Natural killer cell (primary cell): ENCODE results near the gene TAS2R8. TPM values are rescaled to one million over a fixed set of nuclear protein-coding genes. Genes with fewer than 3 reads are reported as not detected.

ENCODE experiments used
- ATAC-seq, 3 donors: fragments of 150-1000 bp in 2 of 3; fragments of 200-7000 bp in 1 of 3; cut with Tn5 transposase; 1 replicate in 1 of 3; 2 replicates in 2 of 3; pipeline ENCODE4 v1.10.0; 2021; ENCODE audit warnings: mild to moderate bottlenecking in 2 of 3, moderate library complexity in 2 of 3
- DNase-seq, 2 donors: peaks; one replicate each; pipeline versions ENCODE4 v3.0.0 to v3.0.0-alpha.2; 2013 to 2021; ENCODE audit warnings: mixed read lengths in 1 of 2
- H3K27ac ChIP-seq: one replicate; pipeline ENCODE4 v1.5.1; 2013; ENCODE audit warnings: mild to moderate bottlenecking, low read length
- H3K27me3 ChIP-seq: one replicate; pipeline ENCODE4 v1.6.1; 2013; ENCODE audit warnings: low read length; ENCODE audit not compliant: control insufficient read depth, insufficient read depth
- H3K36me3 ChIP-seq: one replicate; pipeline ENCODE4 v1.6.1; 2013; ENCODE audit warnings: low read length; ENCODE audit not compliant: control insufficient read depth, insufficient read depth
- H3K4me1 ChIP-seq: one replicate; pipeline ENCODE4 v1.6.1; 2013; ENCODE audit warnings: low read length; ENCODE audit not compliant: control insufficient read depth, insufficient read depth
- H3K4me3 ChIP-seq: one replicate; pipeline ENCODE4 v1.5.1; 2013; ENCODE audit warnings: low read length
- H3K9me3 ChIP-seq: one replicate; pipeline ENCODE4 v1.6.1; 2013; ENCODE audit warnings: low read length; ENCODE audit not compliant: control insufficient read depth, insufficient read depth
- H3K27ac Mint-ChIP-seq, 2 donors: one replicate each; pipeline ENCODE4 v1.8.0; 2022; ENCODE audit warnings: mild to moderate bottlenecking in 2 of 2, mixed read lengths in 2 of 2, moderate library complexity in 1 of 2
- H3K27me3 Mint-ChIP-seq, 2 donors: one replicate each; pipeline ENCODE4 v1.8.0; 2022; ENCODE audit warnings: low read depth in 2 of 2, mixed read lengths in 2 of 2
- H3K36me3 Mint-ChIP-seq: one replicate; pipeline ENCODE4 v1.8.0; 2022; ENCODE audit warnings: mixed read lengths
- H3K4me1 Mint-ChIP-seq, 2 donors: one replicate each; pipeline ENCODE4 v1.8.0; 2022; ENCODE audit warnings: mixed read lengths in 2 of 2
- H3K4me3 Mint-ChIP-seq: one replicate; pipeline ENCODE4 v1.8.0; 2022; ENCODE audit warnings: mild to moderate bottlenecking, moderate library complexity, mixed read lengths
- H3K9me3 Mint-ChIP-seq, 2 donors: one replicate each; pipeline ENCODE4 v1.8.0; 2022; ENCODE audit warnings: mixed read lengths in 2 of 2
- WGBS: methylation state at CpG from one replicate; pipeline ENCODE4 v1.1.7; 2013; ENCODE audit warnings: missing lambda C conversion rate; ENCODE audit not compliant: insufficient coverage; 5-methylcytosine and 5-hydroxymethylcytosine counted together
- intact Hi-C: fragments of 100-400 bp; cut with micrococcal nuclease; formaldehyde crosslinking; loops from one replicate; pipeline ENCODE4 v1.14.2; 2022
- total RNA-seq, 4 donors: library from RNA; stranded (reverse); fragments of 120-200 nt in 1 of 4; gene quantifications; one replicate each; pipeline versions ENCODE4 v1.2.3 to v1.2.4, GENCODE V29; 2013 to 2022
- TF ChIP-seq, protein P1 (sequence below): fragments of 200-600 bp; IDR thresholded peaks from one replicate; pipeline ENCODE4 v1.8.0; 2022; ENCODE audit warnings: antibody characterized with exemption

TAS2R8 gene
- total RNA-seq, 3 donors from 2014 or later (not counting 1 experiment from before 2014, with no cell fraction given): not detected

DNA sequence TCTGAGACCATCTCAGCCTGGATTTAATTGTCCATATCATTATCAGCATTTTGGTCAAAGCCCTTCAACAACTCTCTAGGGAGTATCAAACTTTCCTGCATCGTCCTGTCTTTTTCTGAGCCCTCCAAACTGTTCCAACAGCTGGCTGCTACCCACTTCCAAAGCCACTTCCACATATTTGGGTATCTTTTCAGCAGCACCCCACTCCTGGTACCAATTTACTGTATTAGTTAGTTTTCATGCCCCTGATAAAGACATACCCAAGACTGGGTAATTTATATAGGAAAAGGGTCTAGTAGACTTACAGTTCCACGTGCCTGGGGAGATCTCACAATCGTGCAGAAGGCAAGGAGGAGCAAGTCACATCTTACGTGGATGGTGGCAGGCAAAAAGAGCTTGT lies 50.9 kb downstream of the TAS2R8 start:
- WGBS: 89% methylated on average over 4 of the region's 4 CpGs
- H3K4me3 Mint-ChIP-seq: no peak overlapping the region

More for the DNA sequence above, 50.9 kb downstream of the TAS2R8 start:
- intact Hi-C loops: no loop called here
- no peak for DNase-seq
- no peak overlapping the region for H3K27ac Mint-ChIP-seq
- peaks cover 17% of the 10 kb centered on the region for H3K27me3 ChIP-seq
- H3K36me3 Mint-ChIP-seq: peaks cover 12% of the 10 kb centered on the region
- H3K4me1 Mint-ChIP-seq: no peaks in the 10 kb centered on the region
- peaks cover 16% of the 10 kb centered on the region for H3K9me3 ChIP-seq
- H3K4me3 ChIP-seq: no peak overlapping the region
- no peaks in the 10 kb centered on the region for H3K36me3 ChIP-seq
- H3K27me3 Mint-ChIP-seq: peaks cover 38 to 67% of the 10 kb centered on the region in 2 donors
- no peaks in the 10 kb centered on the region for H3K4me1 ChIP-seq
- TF ChIP-seq, protein P1, sequence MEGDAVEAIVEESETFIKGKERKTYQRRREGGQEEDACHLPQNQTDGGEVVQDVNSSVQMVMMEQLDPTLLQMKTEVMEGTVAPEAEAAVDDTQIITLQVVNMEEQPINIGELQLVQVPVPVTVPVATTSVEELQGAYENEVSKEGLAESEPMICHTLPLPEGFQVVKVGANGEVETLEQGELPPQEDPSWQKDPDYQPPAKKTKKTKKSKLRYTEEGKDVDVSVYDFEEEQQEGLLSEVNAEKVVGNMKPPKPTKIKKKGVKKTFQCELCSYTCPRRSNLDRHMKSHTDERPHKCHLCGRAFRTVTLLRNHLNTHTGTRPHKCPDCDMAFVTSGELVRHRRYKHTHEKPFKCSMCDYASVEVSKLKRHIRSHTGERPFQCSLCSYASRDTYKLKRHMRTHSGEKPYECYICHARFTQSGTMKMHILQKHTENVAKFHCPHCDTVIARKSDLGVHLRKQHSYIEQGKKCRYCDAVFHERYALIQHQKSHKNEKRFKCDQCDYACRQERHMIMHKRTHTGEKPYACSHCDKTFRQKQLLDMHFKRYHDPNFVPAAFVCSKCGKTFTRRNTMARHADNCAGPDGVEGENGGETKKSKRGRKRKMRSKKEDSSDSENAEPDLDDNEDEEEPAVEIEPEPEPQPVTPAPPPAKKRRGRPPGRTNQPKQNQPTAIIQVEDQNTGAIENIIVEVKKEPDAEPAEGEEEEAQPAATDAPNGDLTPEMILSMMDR: no peak
- no peak for ATAC-seq
- H3K9me3 Mint-ChIP-seq: peaks cover 3 to 8% of the 10 kb centered on the region in 2 donors
- H3K27ac ChIP-seq: no peak overlapping the region

Other genes with a start within 250 kb of the TAS2R8 start
- 10 to 100 TPM; 13.0 to 16.3 (median 13.1) TPM for gene MAGOHB, start 193.7 kb downstream of the TAS2R8 start, total RNA-seq
- gene STYK1, start 133.2 kb downstream of the TAS2R8 start, total RNA-seq: 1 to 10 TPM; 2.0 to 2.6 (median 2.4) TPM
- 10 to 100 TPM; 13.4 to 36.0 (median 33.0) TPM for gene YBX3, start 84.0 kb downstream of the TAS2R8 start, total RNA-seq
- not detected for gene TAS2R7, start 4.7 kb downstream of the TAS2R8 start, total RNA-seq
- not detected for gene TAS2R9, start 2.9 kb upstream of the TAS2R8 start, total RNA-seq
- 1 to 10 TPM in 1 of 3 donors, under 1 TPM in 1, not detected in 1; 0.60 to 1.2 TPM for gene TAS2R10, start 19.1 kb upstream of the TAS2R8 start, total RNA-seq
- 1 to 10 TPM; 3.0 to 8.1 (median 3.6) TPM for gene PRR4, start 42.2 kb upstream of the TAS2R8 start, total RNA-seq
- gene PRH1, start 77.0 kb upstream of the TAS2R8 start, total RNA-seq: 10 to 100 TPM; 35.1 to 46.1 (median 40.6) TPM
- 1 to 10 TPM; 1.6 to 2.5 (median 2.0) TPM for gene TAS2R13, start 102.3 kb upstream of the TAS2R8 start, total RNA-seq
- gene PRH2, start 122.0 kb upstream of the TAS2R8 start, total RNA-seq: 1 to 10 TPM in 1 of 3 donors, not detected in 2; 1.0 TPM
- 1 to 10 TPM; 3.6 to 4.8 (median 4.4) TPM for gene TAS2R14, start 132.0 kb upstream of the TAS2R8 start, total RNA-seq
- 1 to 10 TPM in 2 of 3 donors, under 1 TPM in 1; 0.88 to 3.0 (median 2.0) TPM for gene TAS2R50, start 179.6 kb upstream of the TAS2R8 start, total RNA-seq
- 1 to 10 TPM; 2.0 to 2.8 (median 2.4) TPM for gene TAS2R20, start 191.0 kb upstream of the TAS2R8 start, total RNA-seq
- 1 to 10 TPM; 2.9 to 4.1 (median 3.8) TPM for gene TAS2R19, start 215.3 kb upstream of the TAS2R8 start, total RNA-seq
- 1 to 10 TPM; 3.7 to 6.2 (median 4.0) TPM for gene TAS2R31, start 224.1 kb upstream of the TAS2R8 start, total RNA-seq